Epithelial cell of esophagus (primary cell): ENCODE data around the gene PLK3.

ENCODE experiments used
- DNase-seq: peaks from one replicate; pipeline ENCODE4 v3.0.0; 2010; ENCODE audit warnings: low read depth
- H3K4me3 ChIP-seq: 2 replicates; pipeline ENCODE4 v1.5.1; 2011; ENCODE audit warnings: mild to moderate bottlenecking, low read length, control low read depth
- TF ChIP-seq, protein P1 (sequence below): IDR thresholded peaks from 2 replicates; pipeline ENCODE4 v1.5.1; 2011; ENCODE audit warnings: low read depth, mild to moderate bottlenecking, low read length, control low read depth, inconsistent platforms; ENCODE audit not compliant: insufficient read depth; ENCODE audit errors: missing control alignments

PLK3 gene

DNA sequence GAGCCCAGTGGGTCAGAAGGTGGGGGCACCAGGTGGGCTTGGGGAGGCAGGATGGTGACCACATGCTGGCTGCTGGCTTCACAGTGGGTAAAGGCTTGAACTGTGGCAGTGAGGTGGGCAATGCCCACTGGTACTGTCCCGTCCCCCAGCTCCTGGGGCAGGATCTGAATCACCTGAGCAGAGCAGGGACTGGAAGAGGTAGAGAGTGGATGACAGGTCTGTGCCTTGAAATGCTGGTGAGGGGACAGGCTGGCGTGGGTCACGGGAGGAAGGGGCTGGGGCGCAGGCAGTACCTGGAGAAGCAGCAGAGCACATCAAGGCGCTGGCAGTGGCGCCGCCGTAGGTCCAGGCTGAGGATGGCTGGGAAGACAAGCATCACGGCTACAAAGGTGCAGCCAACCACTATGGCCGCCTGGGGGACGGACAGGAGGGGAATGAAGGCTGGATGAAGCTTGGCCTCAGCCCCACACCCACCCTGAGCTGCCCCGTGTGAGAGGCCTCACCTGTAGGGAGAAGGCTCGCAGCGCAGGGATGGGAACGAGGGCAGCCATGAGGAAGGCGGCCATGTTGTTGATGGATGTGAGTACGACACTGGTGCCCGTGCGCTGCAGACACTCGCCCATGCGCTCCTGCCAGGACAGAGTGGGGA lies 27.9 kb downstream of the PLK3 start:
- DNase-seq, result no peak
- TF ChIP-seq, protein P1, sequence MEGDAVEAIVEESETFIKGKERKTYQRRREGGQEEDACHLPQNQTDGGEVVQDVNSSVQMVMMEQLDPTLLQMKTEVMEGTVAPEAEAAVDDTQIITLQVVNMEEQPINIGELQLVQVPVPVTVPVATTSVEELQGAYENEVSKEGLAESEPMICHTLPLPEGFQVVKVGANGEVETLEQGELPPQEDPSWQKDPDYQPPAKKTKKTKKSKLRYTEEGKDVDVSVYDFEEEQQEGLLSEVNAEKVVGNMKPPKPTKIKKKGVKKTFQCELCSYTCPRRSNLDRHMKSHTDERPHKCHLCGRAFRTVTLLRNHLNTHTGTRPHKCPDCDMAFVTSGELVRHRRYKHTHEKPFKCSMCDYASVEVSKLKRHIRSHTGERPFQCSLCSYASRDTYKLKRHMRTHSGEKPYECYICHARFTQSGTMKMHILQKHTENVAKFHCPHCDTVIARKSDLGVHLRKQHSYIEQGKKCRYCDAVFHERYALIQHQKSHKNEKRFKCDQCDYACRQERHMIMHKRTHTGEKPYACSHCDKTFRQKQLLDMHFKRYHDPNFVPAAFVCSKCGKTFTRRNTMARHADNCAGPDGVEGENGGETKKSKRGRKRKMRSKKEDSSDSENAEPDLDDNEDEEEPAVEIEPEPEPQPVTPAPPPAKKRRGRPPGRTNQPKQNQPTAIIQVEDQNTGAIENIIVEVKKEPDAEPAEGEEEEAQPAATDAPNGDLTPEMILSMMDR, result no peak
- H3K4me3 ChIP-seq, result no peak overlapping the region

DNA sequence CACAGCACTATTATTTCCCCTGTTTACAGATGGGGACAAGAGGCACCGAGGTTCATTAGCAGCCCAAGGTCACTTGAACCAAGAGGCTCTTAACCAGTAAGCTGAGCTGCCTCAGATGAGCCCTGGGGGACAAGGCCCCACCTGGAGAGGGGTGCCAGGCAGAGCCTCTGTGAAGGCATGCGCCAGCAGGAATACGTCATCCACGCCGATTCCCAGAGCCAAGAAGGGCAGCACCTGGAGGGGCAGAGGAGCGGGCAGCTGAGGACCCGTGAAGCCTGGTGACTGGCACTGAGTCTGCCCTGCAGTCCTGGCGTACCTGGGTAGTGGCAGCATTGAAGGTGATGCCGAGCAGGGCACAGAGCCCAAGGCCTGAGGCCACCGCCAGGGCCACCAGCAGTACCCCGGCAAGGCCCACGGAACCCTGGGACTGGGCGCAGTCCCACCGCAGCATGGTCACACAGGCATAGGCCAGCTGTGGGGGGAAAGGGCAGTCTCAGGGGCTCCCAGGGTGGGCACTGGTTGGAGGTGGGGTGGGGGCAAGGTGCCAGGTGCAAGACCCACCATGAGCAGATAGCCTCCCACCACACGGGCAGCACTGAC lies 28.8 kb downstream of the PLK3 start:
- no peak for DNase-seq
- TF ChIP-seq, protein P1, result no peak
- no peak overlapping the region for H3K4me3 ChIP-seq

DNA sequence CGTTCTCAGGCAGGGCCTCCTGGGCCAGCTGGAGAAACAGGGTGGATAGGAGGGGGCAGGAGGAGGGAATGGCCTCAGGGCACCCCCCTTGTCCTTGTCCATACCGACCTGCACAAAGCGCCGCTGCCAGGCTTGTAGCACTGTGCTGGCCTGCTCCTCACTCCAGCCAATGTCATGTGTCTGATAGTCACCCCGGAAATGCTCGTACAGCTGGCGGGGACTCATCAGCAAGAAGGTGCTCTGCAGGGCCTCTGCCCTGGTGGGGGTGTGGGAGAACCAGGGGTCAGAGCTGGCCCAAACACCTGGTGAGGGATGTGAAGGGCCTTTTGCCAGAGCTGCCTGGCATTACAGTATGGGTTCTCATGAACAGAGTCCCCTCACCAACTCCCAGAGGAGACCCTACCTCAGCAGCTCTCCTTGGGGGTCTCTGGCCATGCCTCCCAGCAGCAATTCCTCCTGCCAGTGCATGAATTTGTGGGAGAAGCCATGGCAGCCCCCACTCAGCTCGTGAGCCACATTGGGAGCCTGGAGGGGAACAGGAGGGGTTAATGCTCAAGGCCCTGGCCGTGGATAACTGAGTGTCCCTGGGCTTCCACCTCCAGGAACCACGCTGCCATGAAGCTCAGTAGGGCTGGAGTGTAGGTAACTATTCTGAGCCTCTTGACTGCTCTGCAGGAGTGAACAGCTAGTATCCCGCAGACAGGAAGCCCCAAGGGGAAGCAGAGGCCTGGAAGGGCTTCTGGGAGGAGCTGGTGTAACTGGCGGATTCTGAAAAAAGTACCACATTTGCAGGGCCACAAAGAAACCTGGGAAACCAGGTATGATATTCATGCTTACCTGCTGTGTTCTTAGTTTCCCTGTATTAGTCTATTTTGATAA lies 29.6 kb downstream of the PLK3 start:
- no peak for DNase-seq
- no peak overlapping the region for H3K4me3 ChIP-seq
- TF ChIP-seq, protein P1, result no peak

DNA sequence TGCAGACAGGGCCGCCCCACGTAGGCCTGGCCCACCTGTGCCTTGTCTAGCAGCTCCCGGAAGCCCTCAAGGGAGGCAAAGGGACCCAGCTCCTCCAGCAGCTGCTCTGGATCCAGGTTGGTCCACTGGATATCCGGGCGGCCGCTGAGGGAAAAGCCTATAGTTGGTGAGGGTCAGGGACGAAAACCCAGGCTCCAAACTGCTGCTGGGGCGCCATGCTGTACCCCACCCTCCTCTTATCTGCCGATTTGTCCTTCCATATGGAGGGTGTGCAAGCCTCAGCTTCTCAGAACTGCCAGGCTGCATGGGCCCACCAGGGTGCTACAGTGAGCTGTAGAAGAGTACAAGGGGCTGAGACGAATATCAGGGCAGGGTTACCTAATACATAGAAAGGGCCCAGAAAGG lies 30.7 kb downstream of the PLK3 start:
- DNase-seq, result no peak
- TF ChIP-seq, protein P1, result no peak

DNA sequence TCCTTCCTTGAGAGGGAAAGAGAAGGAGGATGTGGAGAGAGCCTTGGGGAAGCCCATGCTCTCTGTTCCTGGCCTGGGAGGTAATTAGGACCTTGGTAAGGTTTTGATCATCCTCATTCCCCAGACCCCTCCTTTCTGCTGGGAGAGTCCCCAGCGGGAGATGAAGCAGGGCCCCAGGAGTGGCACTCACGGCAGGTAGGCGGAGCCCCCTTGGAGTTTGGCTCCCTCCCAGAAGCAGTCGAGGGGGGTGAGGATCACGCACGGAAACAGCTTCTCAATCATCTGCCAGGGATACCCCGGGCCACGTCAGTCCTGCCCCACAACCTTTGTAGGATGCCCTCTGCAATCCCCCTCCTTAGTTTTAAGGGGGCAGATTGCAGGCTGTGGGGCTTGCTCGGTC lies 31.3 kb downstream of the PLK3 start:
- no peak overlapping the region for H3K4me3 ChIP-seq
- no peak for DNase-seq
- TF ChIP-seq, protein P1, result no peak

More for the DNA sequence above, 30.7 kb downstream of the PLK3 start:
- H3K4me3 ChIP-seq, result no peak overlapping the region

DNA sequence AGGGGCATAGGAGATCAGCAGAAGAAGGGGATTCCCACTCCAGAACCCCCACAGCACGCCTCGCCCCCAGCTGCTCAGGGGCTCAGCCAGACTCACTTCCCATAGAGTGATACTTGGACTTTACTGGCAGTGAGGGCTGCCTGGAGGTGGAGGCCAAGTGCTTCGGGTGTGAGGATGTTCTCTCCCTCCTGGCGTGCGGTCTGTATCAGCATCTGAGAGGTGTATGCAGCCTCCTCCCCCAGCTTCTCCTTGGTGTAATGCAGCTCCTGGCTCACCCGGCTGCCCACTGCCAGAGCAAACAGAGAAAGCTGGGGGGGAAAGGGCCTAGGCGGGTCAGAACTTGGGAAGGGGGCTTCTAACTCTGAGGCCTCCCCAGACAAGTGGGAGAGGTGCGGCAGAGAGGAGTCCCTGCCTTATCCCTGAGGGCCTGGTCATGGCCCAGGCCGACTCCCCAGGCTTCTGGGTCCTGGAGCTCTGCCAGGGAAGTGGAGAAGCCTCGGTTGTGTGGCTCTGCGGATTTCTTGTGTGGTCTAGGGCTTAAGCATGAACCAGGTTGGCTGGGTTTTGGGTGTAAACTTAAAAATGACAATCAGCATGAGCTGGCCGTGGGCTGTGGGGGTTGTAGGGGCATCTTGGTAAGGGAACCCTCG lies 32.0 kb downstream of the PLK3 start:
- no peak overlapping the region for H3K4me3 ChIP-seq
- no peak for DNase-seq
- TF ChIP-seq, protein P1, result no peak
